SU-DHL-6 (cell line): ENCODE measurements around the gene GNAQ.

Source experiments
- H2AFZ ChIP-seq: fragments of 200-600 bp; sonication (generic); 2 replicates; pipeline ENCODE4 v1.6.1; 2014; ENCODE audit warnings: low read depth, mild to moderate bottlenecking, moderate library complexity, mixed read lengths, antibody characterized with exemption, low read length; ENCODE audit not compliant: severe bottlenecking
- H3F3A ChIP-seq: fragments of 200-600 bp; shearing (Covaris generic); 2 replicates; pipeline ENCODE4 v1.6.0; 2016; ENCODE audit warnings: antibody characterized with exemption, mild to moderate bottlenecking; ENCODE audit not compliant: insufficient read depth
- H3K27ac ChIP-seq: fragments of 200-600 bp; sonication (generic); 2 replicates; pipeline ENCODE4 v1.5.1; 2016; ENCODE audit warnings: low read depth, mild to moderate bottlenecking, low read length, moderate library complexity, mixed read lengths
- H3K27me3 ChIP-seq: fragments of 200-600 bp; sonication (generic), shearing (Covaris generic); 2 replicates; pipeline ENCODE4 v1.6.0; 2014; ENCODE audit warnings: mild to moderate bottlenecking, low read length
- H3K36me3 ChIP-seq: fragments of 200-600 bp; sonication (generic); 2 replicates; pipeline ENCODE4 v1.6.1; 2014; ENCODE audit warnings: mild to moderate bottlenecking, low read length, mixed read lengths
- H3K4me2 ChIP-seq: fragments of 300-600, 200-600 bp; shearing (Covaris generic), sonication (generic); 2 replicates; pipeline ENCODE4 v1.6.0; 2014; ENCODE audit warnings: low read length, low read depth, mild to moderate bottlenecking; ENCODE audit not compliant: poor library complexity, severe bottlenecking
- H3K4me3 ChIP-seq: fragments of 200-600 bp; sonication (generic); 2 replicates; pipeline ENCODE4 v1.5.1; 2014; ENCODE audit warnings: antibody characterized with exemption, low read length, mild to moderate bottlenecking, mixed read lengths; ENCODE audit not compliant: insufficient read depth, poor library complexity, severe bottlenecking
- H3K79me2 ChIP-seq: fragments of 200-600 bp; sonication (generic); 2 replicates; pipeline ENCODE4 v1.6.1; 2014; ENCODE audit warnings: mild to moderate bottlenecking, low read length, moderate library complexity; ENCODE audit not compliant: insufficient read depth
- H3K9ac ChIP-seq: fragments of 200-600 bp; sonication (generic); 2 replicates; pipeline ENCODE4 v1.7.0; 2014; ENCODE audit warnings: mild to moderate bottlenecking, low read length
- H3K9me2 ChIP-seq: fragments of 200-600 bp; sonication (generic); replicated peaks from 2 replicates; pipeline ENCODE4 v1.6.1; 2014; ENCODE audit warnings: low read length; ENCODE audit not compliant: insufficient read depth
- H3K9me3 ChIP-seq: fragments of 200-600 bp; sonication (generic); 2 replicates; pipeline ENCODE4 v1.6.1; 2014; ENCODE audit warnings: low read length, mixed read lengths; ENCODE audit not compliant: insufficient read depth
- H4K20me1 ChIP-seq: fragments of 200-600 bp; sonication (generic); 2 replicates; pipeline ENCODE4 v1.6.1; 2014; ENCODE audit warnings: low read depth, mild to moderate bottlenecking, antibody characterized with exemption, low read length, moderate library complexity, mixed read lengths
- EZH2phosphoT487 ChIP-seq: fragments of 200-600 bp; sonication (generic), shearing (Covaris generic); conservative IDR thresholded peaks from 2 replicates; pipeline ENCODE4 v1.6.1; 2018; ENCODE audit warnings: mild to moderate bottlenecking, antibody characterized with exemption, low read length, moderate library complexity, mixed read lengths
- TF ChIP-seq, protein P1 (sequence below): fragments of 200-600 bp; sonication (generic); IDR thresholded peaks from one replicate; pipeline ENCODE4 v1.5.1; 2017; ENCODE audit warnings: antibody characterized with exemption, mild to moderate bottlenecking, low read length, moderate library complexity; ENCODE audit not compliant: insufficient read depth, poor library complexity, severe bottlenecking

Gene GNAQ

DNA sequence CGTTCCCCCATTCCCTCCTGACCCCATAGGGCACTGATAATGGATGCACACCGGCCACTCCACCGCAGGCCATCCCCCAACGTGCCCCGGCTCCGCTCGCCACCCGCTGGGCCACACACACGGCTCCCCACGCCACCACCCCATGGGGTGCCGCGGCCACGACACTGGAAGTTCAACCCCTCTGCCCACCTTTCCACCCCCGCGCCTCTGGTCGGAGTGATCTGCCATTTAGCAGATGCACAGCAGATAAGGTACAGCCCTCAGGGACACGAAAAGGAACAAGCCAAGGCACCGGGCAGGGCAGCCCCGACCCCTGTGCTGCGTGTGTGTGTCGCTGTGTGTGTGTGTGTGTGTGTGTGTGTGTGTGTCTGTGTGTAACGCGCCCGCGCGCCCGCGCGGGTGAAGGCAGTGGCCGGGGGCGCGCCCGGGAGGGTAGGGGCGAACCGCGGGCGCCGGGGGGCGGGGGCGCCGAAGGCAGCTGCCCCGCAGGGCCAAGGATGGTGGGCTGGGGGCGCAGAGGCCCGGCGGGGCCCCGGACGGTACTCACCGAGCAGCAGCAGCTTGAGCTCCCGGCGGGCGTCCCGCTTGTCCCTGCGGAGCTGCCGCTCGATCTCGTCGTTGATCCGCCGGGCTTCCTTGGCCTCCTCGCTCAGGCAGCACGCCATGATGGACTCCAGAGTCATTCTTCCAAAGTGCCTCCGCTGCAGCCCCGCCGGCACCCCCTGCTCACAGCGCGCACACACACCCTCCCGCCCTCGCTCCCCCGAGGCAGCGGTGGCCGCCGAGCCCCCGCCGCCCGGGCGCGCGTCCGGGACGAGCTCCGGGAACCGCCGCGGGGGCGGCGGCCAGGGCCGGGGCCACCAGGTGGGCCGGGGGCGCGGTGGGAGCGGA, 813 bp downstream of the GNAQ start:
- no peaks in the 10 kb centered on the region for H3F3A ChIP-seq
- H3K79me2 ChIP-seq: no peaks in the 10 kb centered on the region
- H3K4me3 ChIP-seq: no peak overlapping the region
- H3K27me3 ChIP-seq: no peaks in the 10 kb centered on the region
- H3K9me3 ChIP-seq: no peaks in the 10 kb centered on the region
- H4K20me1 ChIP-seq: no peaks in the 10 kb centered on the region
- no peak overlapping the region for H3K27ac ChIP-seq
- no peak overlapping the region for H3K9ac ChIP-seq
- no peaks in the 10 kb centered on the region for H3K9me2 ChIP-seq
- no peak overlapping the region for H2AFZ ChIP-seq
- no peak for TF ChIP-seq EZH2phosphoT487
- TF ChIP-seq, protein P1, sequence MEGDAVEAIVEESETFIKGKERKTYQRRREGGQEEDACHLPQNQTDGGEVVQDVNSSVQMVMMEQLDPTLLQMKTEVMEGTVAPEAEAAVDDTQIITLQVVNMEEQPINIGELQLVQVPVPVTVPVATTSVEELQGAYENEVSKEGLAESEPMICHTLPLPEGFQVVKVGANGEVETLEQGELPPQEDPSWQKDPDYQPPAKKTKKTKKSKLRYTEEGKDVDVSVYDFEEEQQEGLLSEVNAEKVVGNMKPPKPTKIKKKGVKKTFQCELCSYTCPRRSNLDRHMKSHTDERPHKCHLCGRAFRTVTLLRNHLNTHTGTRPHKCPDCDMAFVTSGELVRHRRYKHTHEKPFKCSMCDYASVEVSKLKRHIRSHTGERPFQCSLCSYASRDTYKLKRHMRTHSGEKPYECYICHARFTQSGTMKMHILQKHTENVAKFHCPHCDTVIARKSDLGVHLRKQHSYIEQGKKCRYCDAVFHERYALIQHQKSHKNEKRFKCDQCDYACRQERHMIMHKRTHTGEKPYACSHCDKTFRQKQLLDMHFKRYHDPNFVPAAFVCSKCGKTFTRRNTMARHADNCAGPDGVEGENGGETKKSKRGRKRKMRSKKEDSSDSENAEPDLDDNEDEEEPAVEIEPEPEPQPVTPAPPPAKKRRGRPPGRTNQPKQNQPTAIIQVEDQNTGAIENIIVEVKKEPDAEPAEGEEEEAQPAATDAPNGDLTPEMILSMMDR: no peak
- H3K4me2 ChIP-seq: no peak overlapping the region
- H3K36me3 ChIP-seq: no peaks in the 10 kb centered on the region

DNA sequence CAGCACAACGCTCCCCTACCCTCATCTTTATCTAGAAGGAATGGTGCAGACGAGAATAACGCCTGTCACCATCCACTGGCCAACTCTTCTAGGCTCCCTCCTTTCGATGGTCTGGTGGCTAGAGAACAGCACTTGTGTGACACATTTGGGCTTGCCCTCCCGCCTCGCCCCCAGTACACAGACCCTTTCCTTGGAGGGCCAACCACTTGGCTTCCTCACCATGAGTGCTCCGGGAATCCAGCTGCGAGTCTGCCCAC, 1.4 kb downstream of the GNAQ start:
- no peaks in the 10 kb centered on the region for H3F3A ChIP-seq
- no peak overlapping the region for H3K4me2 ChIP-seq
- TF ChIP-seq EZH2phosphoT487: no peak
- TF ChIP-seq, protein P1: no peak
- no peaks in the 10 kb centered on the region for H3K27me3 ChIP-seq
- no peaks in the 10 kb centered on the region for H3K9me2 ChIP-seq
- no peaks in the 10 kb centered on the region for H4K20me1 ChIP-seq
- no peak overlapping the region for H3K27ac ChIP-seq
- no peaks in the 10 kb centered on the region for H3K9me3 ChIP-seq
- H2AFZ ChIP-seq: no peak overlapping the region
- no peak overlapping the region for H3K9ac ChIP-seq
- H3K36me3 ChIP-seq: no peaks in the 10 kb centered on the region
- no peaks in the 10 kb centered on the region for H3K79me2 ChIP-seq
- no peak overlapping the region for H3K4me3 ChIP-seq

DNA sequence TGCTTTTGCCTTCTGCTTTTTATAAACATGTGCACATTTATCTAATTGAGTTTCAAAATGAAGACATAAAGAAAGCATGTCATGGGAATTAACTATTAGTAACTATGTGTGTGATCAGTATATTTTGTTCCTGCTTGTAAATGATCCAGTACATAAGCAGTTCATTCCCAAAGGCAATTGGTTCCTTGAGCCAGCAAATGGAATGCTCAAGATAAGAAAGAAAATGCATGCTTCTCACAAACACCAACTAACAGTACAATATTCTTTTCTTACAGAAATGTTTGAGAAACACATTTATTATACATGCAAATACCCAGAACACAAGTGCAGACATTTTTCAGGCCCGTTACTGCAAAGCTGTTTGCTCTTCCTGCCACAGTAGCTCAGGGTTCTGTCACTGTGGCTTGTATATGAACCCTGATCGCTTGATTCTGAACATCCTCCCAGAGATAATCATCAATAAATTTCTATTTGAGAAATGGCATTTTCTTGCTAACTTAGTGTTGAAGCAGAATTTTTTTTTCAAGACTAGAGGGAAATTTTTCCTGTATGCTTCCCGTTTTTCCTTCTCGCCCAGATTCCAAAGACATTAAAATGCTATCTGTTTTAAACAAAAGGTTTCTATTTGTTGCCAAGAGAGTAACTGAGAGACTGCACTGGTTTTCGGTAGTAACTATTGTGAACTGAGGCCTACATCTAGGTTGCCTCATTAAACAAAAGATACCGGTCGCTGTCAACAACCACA, 1.9 kb downstream of the GNAQ start:
- no peaks in the 10 kb centered on the region for H3K27me3 ChIP-seq
- no peak overlapping the region for H3K4me2 ChIP-seq
- no peak overlapping the region for H3K9ac ChIP-seq
- H3K36me3 ChIP-seq: no peaks in the 10 kb centered on the region
- TF ChIP-seq, protein P1: no peak
- TF ChIP-seq EZH2phosphoT487: no peak
- no peaks in the 10 kb centered on the region for H3K79me2 ChIP-seq
- H4K20me1 ChIP-seq: no peaks in the 10 kb centered on the region
- no peak overlapping the region for H3K27ac ChIP-seq
- H3K9me3 ChIP-seq: no peaks in the 10 kb centered on the region
- no peaks in the 10 kb centered on the region for H3F3A ChIP-seq
- no peak overlapping the region for H3K4me3 ChIP-seq
- no peaks in the 10 kb centered on the region for H3K9me2 ChIP-seq
- no peak overlapping the region for H2AFZ ChIP-seq
